GM19455 (cell line): ENCODE measurements around the gene PCDHB7.
"Not testable (repeated sequence)": the region's sequence is repeated elsewhere in the genome, so short reads cannot be mapped to it uniquely, and the experiment has no call there.

Experiments
- ATAC-seq: cut with Tn5 transposase; IDR thresholded peaks from one replicate; pipeline ENCODE4 v1.9.1; 2021; ENCODE audit not compliant: unreplicated experiment

Gene PCDHB7

DNA sequence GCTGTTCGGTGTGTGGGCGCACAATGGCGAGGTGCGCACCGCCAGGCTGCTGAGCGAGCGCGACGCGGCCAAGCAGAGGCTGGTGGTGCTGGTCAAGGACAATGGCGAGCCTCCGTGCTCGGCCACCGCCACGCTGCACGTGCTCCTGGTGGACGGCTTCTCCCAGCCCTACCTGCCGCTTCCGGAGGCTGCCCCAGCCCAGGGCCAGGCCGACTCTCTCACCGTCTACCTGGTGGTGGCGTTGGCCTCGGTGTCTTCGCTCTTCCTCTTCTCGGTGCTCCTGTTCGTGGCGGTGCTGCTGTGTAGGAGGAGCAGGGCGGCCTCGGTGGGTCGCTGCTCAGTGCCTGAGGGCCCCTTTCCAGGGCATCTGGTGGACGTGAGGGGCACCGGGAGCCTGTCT is 7.4 kb downstream of the PCDHB7 start:
- not testable (repeated sequence) for ATAC-seq

DNA sequence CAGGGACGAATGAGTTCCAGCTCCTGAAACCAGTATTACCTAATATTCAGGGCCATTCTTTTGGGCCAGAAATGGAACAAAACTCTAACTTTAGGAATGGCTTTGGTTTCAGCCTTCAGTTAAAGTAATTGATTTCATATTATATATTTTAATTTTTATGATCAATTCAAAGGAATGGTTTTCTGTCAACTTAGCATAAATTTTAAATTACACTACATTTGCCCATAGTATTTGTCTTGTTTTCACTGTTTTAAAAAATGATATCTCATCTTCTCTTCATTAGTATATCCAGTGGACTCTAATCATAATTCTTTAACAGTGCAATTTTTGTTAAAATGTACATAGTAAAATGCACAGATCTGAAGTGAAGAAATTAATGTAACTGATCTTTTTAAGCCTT is 7.9 kb downstream of the PCDHB7 start:
- ATAC-seq, result no peak

DNA sequence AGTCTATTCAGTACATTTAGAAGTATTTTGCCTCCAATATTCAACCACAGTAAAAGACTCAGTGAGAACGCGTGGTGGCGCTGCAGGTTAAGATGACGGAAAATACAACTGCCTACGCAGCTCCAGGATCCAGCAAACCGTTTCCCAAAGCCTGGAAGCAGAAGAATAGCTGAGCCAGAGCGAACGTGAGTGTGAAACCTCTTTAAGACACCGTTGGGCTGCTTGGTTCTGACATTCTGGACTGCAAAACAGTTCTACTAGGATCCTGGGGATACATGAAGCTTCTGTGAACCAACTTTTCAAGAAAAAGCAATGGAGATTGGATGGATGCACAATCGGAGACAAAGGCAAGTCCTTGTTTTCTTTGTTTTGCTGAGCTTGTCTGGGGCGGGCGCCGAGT is 9.8 kb downstream of the PCDHB7 start, which contains the start of gene PCDHB16:
TSS of gene PCDHB16 (plus strand) at position 140 of the 400 bp plus-strand sequence. CDS start at position 313, 173 bp downstream.
- no peak for ATAC-seq

DNA sequence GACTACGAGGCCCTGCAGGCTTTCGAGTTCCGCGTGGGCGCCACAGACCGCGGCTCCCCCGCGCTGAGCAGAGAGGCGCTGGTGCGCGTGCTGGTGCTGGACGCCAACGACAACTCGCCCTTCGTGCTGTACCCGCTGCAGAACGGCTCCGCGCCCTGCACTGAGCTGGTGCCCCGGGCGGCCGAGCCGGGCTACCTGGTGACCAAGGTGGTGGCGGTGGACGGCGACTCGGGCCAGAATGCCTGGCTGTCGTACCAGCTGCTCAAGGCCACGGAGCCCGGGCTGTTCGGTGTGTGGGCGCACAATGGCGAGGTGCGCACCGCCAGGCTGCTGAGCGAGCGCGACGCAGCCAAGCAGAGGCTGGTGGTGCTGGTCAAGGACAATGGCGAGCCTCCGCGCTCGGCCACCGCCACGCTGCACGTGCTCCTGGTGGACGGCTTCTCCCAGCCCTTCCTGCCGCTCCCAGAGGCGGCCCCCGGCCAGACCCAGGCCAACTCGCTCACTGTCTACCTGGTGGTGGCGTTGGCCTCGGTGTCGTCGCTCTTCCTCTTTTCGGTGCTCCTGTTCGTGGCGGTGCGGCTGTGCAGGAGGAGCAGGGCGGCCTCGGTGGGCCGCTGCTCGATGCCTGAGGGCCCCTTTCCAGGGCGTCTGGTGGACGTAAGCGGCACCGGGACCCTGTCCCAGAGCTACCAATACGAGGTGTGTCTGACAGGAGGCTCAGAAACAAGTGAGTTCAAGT is 11.8 kb downstream of the PCDHB7 start:
- ATAC-seq, result not testable (repeated sequence)

DNA sequence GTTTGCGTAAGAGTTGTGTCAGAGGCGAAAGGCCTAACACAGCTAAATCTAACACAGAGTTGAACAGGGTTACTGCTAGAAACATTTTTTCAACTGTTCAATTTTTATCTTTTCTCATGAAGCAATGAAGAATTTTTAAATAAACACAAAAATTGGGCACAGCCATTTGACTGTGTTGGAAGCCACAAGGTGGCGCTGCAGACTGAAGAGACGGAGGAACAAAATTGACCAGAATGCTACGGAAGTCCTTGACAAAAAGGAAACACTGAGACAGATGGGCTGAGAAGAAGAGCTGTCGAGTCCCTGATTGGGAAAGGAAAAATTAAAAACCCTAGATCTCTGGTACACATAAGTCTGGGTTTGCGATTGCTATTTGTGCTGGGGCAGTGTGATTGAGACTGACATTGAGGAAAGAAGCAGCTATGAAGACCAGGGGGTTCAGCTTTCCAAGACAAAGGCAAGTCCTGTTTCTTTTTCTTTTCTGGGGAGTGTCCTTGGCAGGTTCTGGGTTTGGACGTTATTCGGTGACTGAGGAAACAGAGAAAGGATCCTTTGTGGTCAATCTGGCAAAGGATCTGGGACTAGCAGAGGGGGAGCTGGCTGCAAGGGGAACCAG is 14.6 kb downstream of the PCDHB7 start, which contains the start of gene PCDHB9:
TSS of gene PCDHB9 (plus strand) at position 265 of the 616 bp plus-strand sequence. CDS start at position 423, 158 bp downstream.
- ATAC-seq, result no peak

DNA sequence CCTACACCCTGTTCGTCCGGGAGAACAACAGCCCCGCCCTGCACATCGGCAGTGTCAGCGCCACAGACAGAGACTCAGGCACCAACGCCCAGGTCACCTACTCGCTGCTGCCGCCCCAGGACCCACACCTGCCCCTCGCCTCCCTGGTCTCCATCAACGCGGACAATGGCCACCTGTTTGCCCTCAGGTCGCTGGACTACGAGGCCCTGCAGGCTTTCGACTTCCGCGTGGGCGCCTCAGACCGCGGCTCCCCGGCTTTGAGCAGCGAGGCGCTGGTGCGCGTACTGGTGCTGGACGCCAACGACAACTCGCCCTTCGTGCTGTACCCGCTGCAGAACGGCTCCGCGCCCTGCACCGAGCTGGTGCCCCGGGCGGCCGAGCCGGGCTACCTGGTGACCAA is 16.2 kb downstream of the PCDHB7 start:
- ATAC-seq, result not testable (repeated sequence)

DNA sequence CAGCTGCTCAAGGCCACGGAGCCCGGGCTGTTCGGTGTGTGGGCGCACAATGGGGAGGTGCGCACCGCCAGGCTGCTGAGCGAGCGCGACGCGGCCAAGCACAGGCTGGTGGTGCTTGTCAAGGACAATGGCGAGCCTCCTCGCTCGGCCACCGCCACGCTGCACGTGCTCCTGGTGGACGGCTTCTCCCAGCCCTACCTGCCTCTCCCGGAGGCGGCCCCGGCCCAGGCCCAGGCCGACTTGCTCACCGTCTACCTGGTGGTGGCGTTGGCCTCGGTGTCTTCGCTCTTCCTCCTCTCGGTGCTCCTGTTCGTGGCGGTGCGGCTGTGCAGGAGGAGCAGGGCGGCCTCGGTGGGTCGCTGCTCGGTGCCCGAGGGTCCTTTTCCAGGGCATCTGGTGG is 16.7 kb downstream of the PCDHB7 start:
- not testable (repeated sequence) for ATAC-seq

DNA sequence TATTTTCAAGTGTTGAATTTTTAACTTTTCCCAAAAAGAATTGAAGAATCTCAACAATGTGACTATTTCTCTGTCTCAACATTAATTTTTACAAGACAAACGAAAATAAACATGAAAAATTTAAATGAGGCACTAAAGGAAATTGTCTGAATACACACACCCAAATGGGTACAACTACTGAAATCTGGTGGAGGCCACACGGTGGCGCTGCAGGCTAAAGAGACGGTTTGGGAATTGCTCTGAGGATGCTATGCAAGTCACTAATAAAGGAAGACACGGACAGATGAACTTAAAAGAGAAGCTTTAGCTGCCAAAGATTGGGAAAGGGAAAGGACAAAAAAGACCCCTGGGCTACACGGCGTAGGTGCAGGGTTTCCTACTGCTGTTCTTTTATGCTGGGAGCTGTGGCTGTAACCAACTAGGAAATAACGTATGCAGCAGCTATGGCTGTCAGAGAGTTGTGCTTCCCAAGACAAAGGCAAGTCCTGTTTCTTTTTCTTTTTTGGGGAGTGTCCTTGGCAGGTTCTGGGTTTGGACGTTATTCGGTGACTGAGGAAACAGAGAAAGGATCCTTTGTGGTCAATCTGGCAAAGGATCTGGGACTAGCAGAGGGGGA is 19.8 kb downstream of the PCDHB7 start, which contains the start of gene PCDHB10:
TSS of gene PCDHB10 (plus strand) at position 244 of the 616 bp plus-strand sequence. CDS start at position 444, 200 bp downstream.
- ATAC-seq, result no peak

DNA sequence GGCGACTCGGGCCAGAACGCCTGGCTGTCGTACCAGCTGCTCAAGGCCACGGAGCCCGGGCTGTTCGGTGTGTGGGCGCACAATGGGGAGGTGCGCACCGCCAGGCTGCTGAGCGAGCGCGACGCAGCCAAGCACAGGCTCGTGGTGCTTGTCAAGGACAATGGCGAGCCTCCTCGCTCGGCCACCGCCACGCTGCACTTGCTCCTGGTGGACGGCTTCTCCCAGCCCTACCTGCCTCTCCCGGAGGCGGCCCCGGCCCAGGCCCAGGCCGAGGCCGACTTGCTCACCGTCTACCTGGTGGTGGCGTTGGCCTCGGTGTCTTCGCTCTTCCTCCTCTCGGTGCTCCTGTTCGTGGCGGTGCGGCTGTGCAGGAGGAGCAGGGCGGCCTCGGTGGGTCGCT is 21.9 kb downstream of the PCDHB7 start:
- not testable (repeated sequence) for ATAC-seq

DNA sequence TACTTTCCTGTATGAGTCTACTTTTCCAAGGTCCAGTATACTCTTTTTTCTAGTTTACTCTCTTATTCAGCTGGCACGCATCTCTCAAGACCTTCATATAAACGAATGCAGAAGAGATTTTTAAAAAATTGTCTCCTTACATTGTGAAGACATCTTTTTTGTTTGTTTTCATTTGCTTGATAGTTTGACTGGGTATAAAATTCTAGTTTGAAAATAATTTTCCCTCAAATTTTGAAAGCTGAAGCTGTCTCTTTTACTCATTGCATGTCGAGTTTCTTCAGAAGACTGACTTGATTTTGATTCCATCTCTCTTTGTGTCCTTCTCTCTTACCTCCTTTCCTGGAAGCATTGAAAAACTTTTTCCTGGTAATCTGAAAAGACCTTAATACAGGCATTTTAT is 23.9 kb downstream of the PCDHB7 start:
- no peak for ATAC-seq

DNA sequence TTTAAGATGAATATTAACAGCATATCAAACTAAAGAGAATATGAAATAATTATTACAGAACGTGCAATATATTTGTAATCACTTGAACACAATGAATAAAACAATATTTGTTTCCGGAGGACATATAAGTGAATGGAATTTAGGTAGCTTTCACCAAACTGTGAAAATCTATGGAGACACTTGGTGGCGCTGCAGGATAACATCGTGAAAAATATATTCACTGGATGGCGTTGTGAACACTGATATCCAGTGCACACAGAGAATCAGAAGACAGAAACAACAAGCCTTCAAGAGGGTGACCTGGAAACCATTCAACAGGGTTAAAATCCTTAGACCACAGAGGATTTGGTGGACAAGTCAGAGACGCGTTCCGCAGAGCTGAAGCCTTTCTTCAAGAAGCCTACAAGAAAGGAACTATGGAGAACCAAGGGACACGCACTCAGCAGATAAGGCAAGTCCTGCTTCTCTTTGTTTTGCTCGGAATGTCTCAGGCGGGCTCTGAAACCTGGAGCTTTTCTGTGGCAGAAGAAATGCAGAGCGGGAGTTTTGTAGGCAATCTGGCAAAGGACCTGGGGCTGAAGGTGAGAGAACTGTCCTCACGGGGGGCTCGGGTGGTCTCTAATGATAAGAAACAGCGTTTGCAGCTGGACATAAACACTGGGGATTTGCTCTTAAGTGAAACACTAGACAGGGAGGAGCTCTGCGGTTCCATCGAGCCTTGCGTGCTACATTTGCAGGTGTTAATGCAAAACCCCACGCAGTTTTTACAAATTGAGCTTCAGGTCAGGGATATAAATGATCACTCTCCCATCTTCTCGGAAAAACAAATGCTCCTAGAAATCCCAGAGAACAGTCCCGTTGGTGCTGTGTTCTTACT is 27.2 kb downstream of the PCDHB7 start, which contains the start of gene PCDHB11:
TSS of gene PCDHB11 (plus strand) at position 269 of the 877 bp plus-strand sequence. CDS start at position 417, 148 bp downstream.
- no peak for ATAC-seq

DNA sequence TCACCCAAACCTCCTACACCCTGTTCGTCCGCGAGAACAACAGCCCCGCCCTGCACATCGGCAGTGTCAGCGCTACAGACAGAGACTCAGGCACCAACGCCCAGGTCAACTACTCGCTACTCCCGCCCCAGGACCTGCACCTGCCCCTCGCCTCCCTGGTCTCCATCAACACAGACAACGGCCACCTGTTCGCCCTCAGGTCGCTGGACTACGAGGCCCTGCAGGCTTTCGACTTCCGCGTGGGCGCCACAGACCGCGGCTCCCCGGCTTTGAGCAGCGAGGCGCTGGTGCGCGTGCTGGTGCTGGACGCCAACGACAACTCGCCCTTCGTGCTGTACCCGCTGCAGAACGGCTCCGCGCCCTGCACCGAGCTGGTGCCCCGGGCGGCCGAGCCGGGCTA is 28.7 kb downstream of the PCDHB7 start:
- ATAC-seq, result not testable (repeated sequence)

DNA sequence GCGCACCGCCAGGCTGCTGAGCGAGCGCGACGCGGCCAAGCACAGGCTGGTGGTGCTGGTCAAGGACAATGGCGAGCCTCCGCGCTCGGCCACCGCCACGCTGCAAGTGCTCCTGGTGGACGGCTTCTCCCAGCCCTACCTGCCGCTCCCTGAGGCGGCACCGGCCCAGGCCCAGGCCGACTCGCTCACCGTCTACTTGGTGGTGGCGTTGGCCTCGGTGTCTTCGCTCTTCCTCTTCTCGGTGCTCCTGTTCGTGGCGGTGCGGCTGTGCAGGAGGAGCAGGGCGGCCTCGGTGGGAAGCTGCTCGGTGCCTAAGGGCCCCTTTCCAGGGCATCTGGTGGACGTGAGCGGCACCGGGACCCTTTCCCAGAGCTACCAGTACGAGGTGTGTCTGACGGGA is 29.2 kb downstream of the PCDHB7 start:
- not testable (repeated sequence) for ATAC-seq

DNA sequence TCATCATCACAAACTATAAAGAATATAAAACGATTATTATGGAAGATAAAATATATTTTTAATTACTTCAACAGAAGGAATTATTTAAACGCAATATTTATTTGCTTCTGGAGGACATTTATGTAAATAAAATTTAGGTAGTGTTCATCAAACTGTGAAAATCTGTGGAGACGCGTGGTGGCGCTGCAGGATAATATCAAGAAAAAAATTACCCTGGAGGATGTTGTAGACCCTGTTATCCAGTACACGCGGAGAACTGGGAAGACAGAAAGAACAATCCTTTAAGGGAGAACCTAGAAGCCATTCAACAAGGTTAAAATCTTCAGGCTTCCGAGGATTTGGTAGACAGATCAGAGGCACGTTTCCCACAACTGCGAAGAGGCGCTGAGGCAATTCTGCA is 36.0 kb downstream of the PCDHB7 start, which contains the start of gene PCDHB12:
TSS of gene PCDHB12 (plus strand) at position 242 of the 400 bp plus-strand sequence. CDS start 189 bp downstream, outside the sequence.
- no peak for ATAC-seq

DNA sequence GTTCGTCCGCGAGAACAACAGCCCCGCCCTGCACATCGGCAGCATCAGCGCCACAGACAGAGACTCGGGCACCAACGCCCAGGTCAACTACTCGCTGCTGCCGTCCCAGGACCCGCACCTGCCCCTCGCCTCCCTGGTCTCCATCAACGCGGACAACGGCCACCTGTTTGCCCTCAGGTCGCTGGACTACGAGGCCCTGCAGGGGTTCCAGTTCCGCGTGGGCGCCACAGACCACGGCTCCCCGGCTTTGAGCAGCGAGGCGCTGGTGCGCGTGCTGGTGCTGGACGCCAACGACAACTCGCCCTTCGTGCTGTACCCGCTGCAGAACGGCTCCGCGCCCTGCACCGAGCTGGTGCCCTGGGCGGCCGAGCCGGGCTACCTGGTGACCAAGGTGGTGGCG is 37.8 kb downstream of the PCDHB7 start:
- ATAC-seq, result not testable (repeated sequence)

DNA sequence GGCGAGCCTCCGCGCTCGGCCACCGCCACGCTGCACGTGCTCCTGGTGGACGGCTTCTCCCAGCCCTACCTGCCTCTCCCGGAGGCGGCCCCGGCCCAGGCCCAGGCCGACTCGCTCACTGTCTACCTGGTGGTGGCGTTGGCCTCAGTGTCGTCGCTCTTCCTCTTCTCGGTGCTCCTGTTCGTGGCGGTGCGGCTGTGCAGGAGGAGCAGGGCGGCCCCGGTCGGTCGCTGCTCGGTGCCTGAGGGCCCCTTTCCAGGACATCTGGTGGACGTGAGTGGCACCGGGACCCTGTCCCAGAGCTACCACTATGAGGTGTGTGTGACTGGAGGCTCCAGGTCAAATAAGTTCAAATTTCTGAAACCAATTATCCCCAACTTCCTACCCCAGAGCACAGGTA is 38.4 kb downstream of the PCDHB7 start:
- not testable (repeated sequence) for ATAC-seq

DNA sequence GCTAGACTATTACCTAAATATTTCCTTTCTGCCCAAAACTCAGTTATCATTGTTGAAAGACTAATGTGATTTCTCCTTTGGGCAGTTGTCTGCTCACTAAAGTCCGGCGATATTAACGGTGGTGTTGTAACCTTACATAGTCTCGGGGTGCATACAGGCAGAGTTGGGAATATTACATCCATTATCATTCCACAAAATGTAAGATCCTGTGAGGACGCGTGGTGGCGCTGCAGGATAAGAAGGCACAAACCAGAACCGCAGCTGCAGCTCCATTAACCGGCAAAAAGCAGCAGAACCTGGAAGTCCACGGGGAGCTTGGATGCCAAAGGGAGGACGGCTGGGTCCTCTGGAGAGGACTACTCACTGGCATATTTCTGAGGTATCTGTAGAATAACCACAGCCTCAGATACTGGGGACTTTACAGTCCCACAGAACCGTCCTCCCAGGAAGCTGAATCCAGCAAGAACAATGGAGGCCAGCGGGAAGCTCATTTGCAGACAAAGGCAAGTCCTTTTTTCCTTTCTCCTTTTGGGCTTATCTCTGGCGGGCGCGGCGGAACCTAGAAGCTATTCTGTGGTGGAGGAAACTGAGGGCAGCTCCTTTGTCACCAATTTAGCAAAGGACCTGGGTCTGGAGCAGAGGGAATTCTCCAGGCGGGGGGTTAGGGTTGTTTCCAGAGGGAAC is 41.4 kb downstream of the PCDHB7 start, which contains the start of gene PCDHB13:
TSS of gene PCDHB13 (plus strand) at position 264 of the 684 bp plus-strand sequence. CDS start at position 469, 205 bp downstream.
- ATAC-seq, result not testable (repeated sequence)

DNA sequence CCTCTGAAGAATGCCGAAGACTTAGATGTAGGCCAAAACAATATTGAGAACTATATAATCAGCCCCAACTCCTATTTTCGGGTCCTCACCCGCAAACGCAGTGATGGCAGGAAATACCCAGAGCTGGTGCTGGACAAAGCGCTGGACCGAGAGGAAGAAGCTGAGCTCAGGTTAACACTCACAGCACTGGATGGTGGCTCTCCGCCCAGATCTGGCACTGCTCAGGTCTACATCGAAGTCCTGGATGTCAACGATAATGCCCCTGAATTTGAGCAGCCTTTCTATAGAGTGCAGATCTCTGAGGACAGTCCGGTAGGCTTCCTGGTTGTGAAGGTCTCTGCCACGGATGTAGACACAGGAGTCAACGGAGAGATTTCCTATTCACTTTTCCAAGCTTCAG is 42.1 kb downstream of the PCDHB7 start:
- not testable (repeated sequence) for ATAC-seq

DNA sequence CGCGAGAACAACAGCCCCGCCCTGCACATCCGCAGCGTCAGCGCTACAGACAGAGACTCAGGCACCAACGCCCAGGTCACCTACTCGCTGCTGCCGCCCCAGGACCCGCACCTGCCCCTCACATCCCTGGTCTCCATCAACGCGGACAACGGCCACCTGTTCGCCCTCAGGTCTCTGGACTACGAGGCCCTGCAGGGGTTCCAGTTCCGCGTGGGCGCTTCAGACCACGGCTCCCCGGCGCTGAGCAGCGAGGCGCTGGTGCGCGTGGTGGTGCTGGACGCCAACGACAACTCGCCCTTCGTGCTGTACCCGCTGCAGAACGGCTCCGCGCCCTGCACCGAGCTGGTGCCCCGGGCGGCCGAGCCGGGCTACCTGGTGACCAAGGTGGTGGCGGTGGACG is 43.1 kb downstream of the PCDHB7 start:
- not testable (repeated sequence) for ATAC-seq

DNA sequence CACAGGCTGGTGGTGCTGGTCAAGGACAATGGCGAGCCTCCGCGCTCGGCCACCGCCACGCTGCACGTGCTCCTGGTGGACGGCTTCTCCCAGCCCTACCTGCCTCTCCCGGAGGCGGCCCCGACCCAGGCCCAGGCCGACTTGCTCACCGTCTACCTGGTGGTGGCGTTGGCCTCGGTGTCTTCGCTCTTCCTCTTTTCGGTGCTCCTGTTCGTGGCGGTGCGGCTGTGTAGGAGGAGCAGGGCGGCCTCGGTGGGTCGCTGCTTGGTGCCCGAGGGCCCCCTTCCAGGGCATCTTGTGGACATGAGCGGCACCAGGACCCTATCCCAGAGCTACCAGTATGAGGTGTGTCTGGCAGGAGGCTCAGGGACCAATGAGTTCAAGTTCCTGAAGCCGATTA is 43.6 kb downstream of the PCDHB7 start:
- not testable (repeated sequence) for ATAC-seq
